ENCODE measurements around the gene ADAMTSL5. TPM values are rescaled to one million over a fixed set of nuclear protein-coding genes. Genes with fewer than 3 reads are reported as not detected.

ADAMTSL5 gene
- total and polyA plus RNA-seq, 9 of the 15 experiments (the other 6 are each of a cell fraction or from before 2014, with no cell fraction given), result 1.0 to 11.6 (median 4.1) TPM

GRCh38 chr19:1555487-1556389, 42.9 kb upstream of the ADAMTSL5 start:
- 97% methylated on average over 6 of the region's 121 CpGs for WGBS (ENCODE audit: insufficient coverage, low coverage, missing lambda C conversion rate)
- Histone ChIP-seq H3K4me1 (replicated peaks in 1 of 2; ENCODE audit: control insufficient read depth in 2 of 2, insufficient read depth in 2 of 2, low read length in 2 of 2) (peaks cover 3 to 39% of the 10 kb centered on the region in 2 experiments; a peak in 3 of 5 replicates), H3K4me2 (ENCODE audit: insufficient read depth, low read length) (no peak overlapping the region), H3K4me3 (no peak overlapping the region), H3K79me2 (ENCODE audit: control insufficient read depth, insufficient read depth, low read length) (peaks cover 9% of the 10 kb centered on the region; the same call in 2 of the 3 replicates), H3K27me3 (ENCODE audit: control insufficient read depth in 2 of 2, insufficient read depth in 2 of 2, low read length in 2 of 2) (no peaks in the 10 kb centered on the region; a peak in 1 of 5 replicates), H3K27ac (ENCODE audit: extremely low read depth, low read depth, low read length) (no peak overlapping the region), H3K9ac (ENCODE audit: insufficient read depth in 1 of 2, low read depth in 2 of 2, low read length in 2 of 2) (no peak overlapping the region), H3K9me1 (ENCODE audit: control insufficient read depth, insufficient read depth, low read length) (no peaks in the 10 kb centered on the region), H4K20me1 (replicated peaks; ENCODE audit: control insufficient read depth, insufficient read depth, low read length) (no peaks in the 10 kb centered on the region; the same call in 1 of the 2 replicates), H3K9me3 (replicated peaks; ENCODE audit: control insufficient read depth, insufficient read depth, low read depth, low read length) (no peaks in the 10 kb centered on the region), H3K36me3 (ENCODE audit: control insufficient read depth, insufficient read depth, low read length) (peaks cover 10% of the 10 kb centered on the region; the same call in 1 of the 3 replicates), H2AFZ (ENCODE audit: low read depth, low read length) (no peak overlapping the region)
- no TSS peak for BruUV-seq (replicated peaks)
- CTCF ChIA-PET (ENCODE audit: low intra/inter-chr PET ratio), result no interaction called here
- in situ Hi-C loops (cut with MboI), result no loop called here
- intact Hi-C loops (cut with micrococcal nuclease), result no loop called here
- no peak for DNase-seq (ENCODE audit: extremely low read depth in 1 of 4, low spot score in 3 of 4)
- POLR2A ChIA-PET, result no interaction called here
- no peak for FAIRE-seq
- no peak for ATAC-seq
- TF ChIP-seq ZNF75A (CRISPR knock-in tag; IDR thresholded peaks at IDR 0.05) (no peak), ZNF586 (CRISPR knock-in tag; conservative IDR thresholded peaks at IDR 0.05) (no peak), MCM5 (IDR thresholded peaks at IDR 0.05; ENCODE audit: low read depth) (no peak), MEF2A (IDR thresholded peaks at IDR 0.05; ENCODE audit: control insufficient read depth, low read depth, low read length) (no peak), ZNF143 (CRISPR knock-in tag; IDR thresholded peaks at IDR 0.05) (no peak), MEIS2 (IDR thresholded peaks at IDR 0.05; ENCODE audit: partially characterized antibody) (no peak), ZFP36 (IDR thresholded peaks at IDR 0.05; ENCODE audit: low read depth, low read length, partially characterized antibody) (no peak), ZKSCAN3 (CRISPR knock-in tag; IDR thresholded peaks at IDR 0.05) (no peak), HNRNPUL1 (IDR thresholded peaks at IDR 0.05; ENCODE audit: low read length) (no peak), ZNF766 (CRISPR knock-in tag; conservative IDR thresholded peaks at IDR 0.05) (no peak), SMARCC2 (IDR thresholded peaks at IDR 0.05; ENCODE audit: low read depth) (no peak), ZNF518B (CRISPR knock-in tag; IDR thresholded peaks at IDR 0.05) (no peak), TBP (optimal IDR thresholded peaks at IDR 0.05; ENCODE audit: low read depth, low read length) (no peak), ZNF165 (CRISPR knock-in tag; IDR thresholded peaks at IDR 0.05; ENCODE audit: borderline replicate concordance) (no peak), BDP1 (IDR thresholded peaks at IDR 0.05; ENCODE audit: insufficient read depth, insufficient read length) (no peak), YY1 (IDR thresholded peaks at IDR 0.05; ENCODE audit: borderline replicate concordance in 1 of 3, control insufficient read depth in 1 of 3, extremely low read depth in 1 of 3, insufficient read depth in 3 of 3, insufficient read length in 1 of 3, insufficient replicate concordance in 2 of 3, low read depth in 1 of 3, low read length in 2 of 3) (no peak), KLF10 (CRISPR knock-in tag; IDR thresholded peaks at IDR 0.05) (no peak)
